Neural cell (in vitro differentiated cells): ENCODE data around the gene CLEC2D. TPM values are rescaled to one million over a fixed set of nuclear protein-coding genes. Genes with fewer than 3 reads are reported as not detected.

ENCODE experiments used
- H2AFZ ChIP-seq: fragments of 200-600, 300-800 bp; sonication (generic), shearing (Covaris generic); 2 replicates; pipeline ENCODE4 v1.6.0; 2014; ENCODE audit warnings: low read depth, mild to moderate bottlenecking, antibody characterized with exemption, low read length, moderate library complexity
- H3F3A ChIP-seq: fragments of 200-600 bp; shearing (Covaris generic); 2 replicates; pipeline ENCODE4 v1.6.1; 2016; ENCODE audit warnings: mild to moderate bottlenecking, moderate library complexity, mixed read lengths, antibody characterized with exemption, low read length; ENCODE audit not compliant: insufficient read depth, poor library complexity, severe bottlenecking
- H3K27ac ChIP-seq: fragments of 200-600, 300-800 bp; sonication (generic), shearing (Covaris generic); 2 replicates; pipeline ENCODE4 v1.5.1; 2014; ENCODE audit warnings: mild to moderate bottlenecking, low read length, moderate library complexity
- H3K27me3 ChIP-seq: fragments of 300-800, 200-600 bp; sonication (generic), shearing (Covaris generic); 2 replicates; pipeline ENCODE4 v1.6.0; 2014; ENCODE audit warnings: mild to moderate bottlenecking, low read depth, low read length, moderate library complexity; ENCODE audit not compliant: insufficient read depth
- H3K36me3 ChIP-seq: fragments of 300-800, 200-600 bp; sonication (generic), shearing (Covaris generic); 2 replicates; pipeline ENCODE4 v1.5.1; 2014; ENCODE audit warnings: mild to moderate bottlenecking, antibody characterized with exemption, low read length, moderate library complexity; ENCODE audit not compliant: insufficient read depth
- H3K4me2 ChIP-seq: fragments of 300-800, 200-600 bp; sonication (generic), shearing (Covaris generic); 2 replicates; pipeline ENCODE4 v1.6.0; 2014; ENCODE audit warnings: mild to moderate bottlenecking, low read length
- H3K4me3 ChIP-seq: fragments of 300-800, 200-600 bp; sonication (generic), shearing (Covaris generic); 2 replicates; pipeline ENCODE4 v1.5.1; 2014; ENCODE audit warnings: mild to moderate bottlenecking, low read length, moderate library complexity
- H3K79me2 ChIP-seq: fragments of 200-600 bp; shearing (Covaris generic); replicated peaks from 2 replicates; pipeline ENCODE4 v1.6.0; 2014; ENCODE audit warnings: mild to moderate bottlenecking, low read length, moderate library complexity; ENCODE audit not compliant: insufficient read depth
- H3K9ac ChIP-seq: fragments of 300-800, 200-600 bp; sonication (generic), shearing (Covaris generic); 2 replicates; pipeline ENCODE4 v1.6.1; 2016; ENCODE audit warnings: mild to moderate bottlenecking, low read length, mixed read lengths
- H3K9me2 ChIP-seq: fragments of 200-600 bp; shearing (Covaris generic); 2 replicates; pipeline ENCODE4 v1.6.1; 2016; ENCODE audit warnings: mild to moderate bottlenecking, low read length, mixed read lengths; ENCODE audit not compliant: insufficient read depth
- H3K9me3 ChIP-seq: fragments of 200-600, 300-800 bp; sonication (generic), shearing (Covaris generic); 2 replicates; pipeline ENCODE4 v1.6.1; 2016; ENCODE audit warnings: mild to moderate bottlenecking, mixed run types, low read length, moderate library complexity, mixed read lengths
- H4K20me1 ChIP-seq: fragments of 200-600 bp; shearing (Covaris generic); 2 replicates; pipeline ENCODE4 v1.6.1; 2016; ENCODE audit warnings: mild to moderate bottlenecking, mixed run types; ENCODE audit not compliant: insufficient read depth
- CTCF ChIP-seq: fragments of 450-650 bp; IDR thresholded peaks from 2 replicates; pipeline ENCODE4 v1.5.1; 2014; ENCODE audit warnings: antibody characterized with exemption, mild to moderate bottlenecking, moderate library complexity; ENCODE audit not compliant: poor library complexity, severe bottlenecking
- EP300 ChIP-seq: fragments of 450-650 bp; conservative IDR thresholded peaks from 2 replicates; pipeline ENCODE4 v1.6.1; 2014; ENCODE audit warnings: antibody characterized with exemption, mild to moderate bottlenecking, moderate library complexity; ENCODE audit not compliant: poor library complexity, severe bottlenecking
- EZH2 ChIP-seq: fragments of 200-600, 300-800 bp; shearing (Covaris generic), sonication (generic); IDR thresholded peaks from 2 replicates; pipeline ENCODE4 v1.6.1; 2014; ENCODE audit warnings: antibody characterized with exemption, low read length, borderline replicate concordance, mild to moderate bottlenecking; ENCODE audit not compliant: insufficient read depth, poor library complexity, severe bottlenecking
- MXI1 ChIP-seq: fragments of 450-650 bp; conservative IDR thresholded peaks from 2 replicates; pipeline ENCODE4 v1.6.1; 2014; ENCODE audit warnings: antibody characterized with exemption, mild to moderate bottlenecking; ENCODE audit not compliant: poor library complexity, severe bottlenecking
- POLR2AphosphoS5 ChIP-seq: IDR thresholded peaks from 2 replicates; pipeline ENCODE4 v1.6.1; 2012
- RAD21 ChIP-seq: fragments of 450-650 bp; conservative IDR thresholded peaks from 2 replicates; pipeline ENCODE4 v1.6.1; 2014; ENCODE audit warnings: antibody characterized with exemption, mild to moderate bottlenecking, moderate library complexity
- SMC3 ChIP-seq: fragments of 450-650 bp; conservative IDR thresholded peaks from 2 replicates; pipeline ENCODE4 v1.6.1; 2014; ENCODE audit warnings: antibody characterized with exemption, mild to moderate bottlenecking, moderate library complexity; ENCODE audit not compliant: poor library complexity
- TAF1 ChIP-seq: IDR thresholded peaks from 2 replicates; pipeline ENCODE4 v1.6.1; 2012; ENCODE audit warnings: low read depth
- polyA plus RNA-seq: library from polyadenylated mRNA; depleted of rRNA; stranded (reverse); fragments of >200 nt; gene quantifications from 2 replicates; pipeline ENCODE4 v1.2.3, GENCODE V29; 2014
- TF ChIP-seq, protein P1 (sequence below): IDR thresholded peaks from 2 replicates; pipeline ENCODE4 v1.6.1; 2012; ENCODE audit warnings: borderline replicate concordance

CLEC2D gene
- polyA plus RNA-seq, 1 donor from 2014 or later, result 2.6 TPM

DNA sequence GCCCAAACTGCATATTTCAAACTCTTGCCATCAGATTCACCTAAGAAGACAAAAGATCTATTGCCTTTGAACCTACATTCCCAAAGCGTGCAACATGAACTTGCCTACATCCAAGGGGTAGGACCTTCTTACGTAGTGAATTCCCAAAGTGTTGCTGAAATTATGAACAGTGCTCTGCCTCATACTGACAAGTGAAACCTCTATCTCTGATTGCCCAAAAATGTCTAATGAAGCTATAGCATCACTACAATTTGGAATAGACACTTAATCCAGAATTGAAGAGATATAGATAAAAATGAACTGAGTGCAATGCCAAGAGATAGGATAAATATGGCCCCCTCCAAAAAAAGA is 31.1 kb downstream of the CLEC2D start:
- Histone ChIP-seq H3K9me2 (no peaks in the 10 kb centered on the region), H3K4me3 (peak overlapping the region; percentile 38), H3K27ac (peak overlapping the region; percentile 88), H3K79me2 (no peaks in the 10 kb centered on the region), H3K9me3 (no peaks in the 10 kb centered on the region), H4K20me1 (no peaks in the 10 kb centered on the region), H3F3A (no peaks in the 10 kb centered on the region), H3K36me3 (no peaks in the 10 kb centered on the region), H2AFZ (no peak overlapping the region), H3K9ac (peak overlapping the region; percentile 7), H3K4me2 (peak overlapping the region; percentile 32), H3K27me3 (no peaks in the 10 kb centered on the region)
- TF ChIP-seq SMC3 (no peak), EZH2 (no peak), CTCF (no peak)
- TF ChIP-seq, protein P1, sequence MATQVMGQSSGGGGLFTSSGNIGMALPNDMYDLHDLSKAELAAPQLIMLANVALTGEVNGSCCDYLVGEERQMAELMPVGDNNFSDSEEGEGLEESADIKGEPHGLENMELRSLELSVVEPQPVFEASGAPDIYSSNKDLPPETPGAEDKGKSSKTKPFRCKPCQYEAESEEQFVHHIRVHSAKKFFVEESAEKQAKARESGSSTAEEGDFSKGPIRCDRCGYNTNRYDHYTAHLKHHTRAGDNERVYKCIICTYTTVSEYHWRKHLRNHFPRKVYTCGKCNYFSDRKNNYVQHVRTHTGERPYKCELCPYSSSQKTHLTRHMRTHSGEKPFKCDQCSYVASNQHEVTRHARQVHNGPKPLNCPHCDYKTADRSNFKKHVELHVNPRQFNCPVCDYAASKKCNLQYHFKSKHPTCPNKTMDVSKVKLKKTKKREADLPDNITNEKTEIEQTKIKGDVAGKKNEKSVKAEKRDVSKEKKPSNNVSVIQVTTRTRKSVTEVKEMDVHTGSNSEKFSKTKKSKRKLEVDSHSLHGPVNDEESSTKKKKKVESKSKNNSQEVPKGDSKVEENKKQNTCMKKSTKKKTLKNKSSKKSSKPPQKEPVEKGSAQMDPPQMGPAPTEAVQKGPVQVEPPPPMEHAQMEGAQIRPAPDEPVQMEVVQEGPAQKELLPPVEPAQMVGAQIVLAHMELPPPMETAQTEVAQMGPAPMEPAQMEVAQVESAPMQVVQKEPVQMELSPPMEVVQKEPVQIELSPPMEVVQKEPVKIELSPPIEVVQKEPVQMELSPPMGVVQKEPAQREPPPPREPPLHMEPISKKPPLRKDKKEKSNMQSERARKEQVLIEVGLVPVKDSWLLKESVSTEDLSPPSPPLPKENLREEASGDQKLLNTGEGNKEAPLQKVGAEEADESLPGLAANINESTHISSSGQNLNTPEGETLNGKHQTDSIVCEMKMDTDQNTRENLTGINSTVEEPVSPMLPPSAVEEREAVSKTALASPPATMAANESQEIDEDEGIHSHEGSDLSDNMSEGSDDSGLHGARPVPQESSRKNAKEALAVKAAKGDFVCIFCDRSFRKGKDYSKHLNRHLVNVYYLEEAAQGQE, result no peak

- H3F3A ChIP-seq, result no peaks in the 10 kb centered on the region
- H3K79me2 ChIP-seq, result no peaks in the 10 kb centered on the region
- H3K27me3 ChIP-seq, result no peaks in the 10 kb centered on the region
- no peaks in the 10 kb centered on the region for H3K36me3 ChIP-seq
- H4K20me1 ChIP-seq, result no peaks in the 10 kb centered on the region
- H3K4me3 ChIP-seq, result no peak overlapping the region
- no peaks in the 10 kb centered on the region for H3K9me2 ChIP-seq
- TF ChIP-seq EZH2, result no peak
- no peak for TF ChIP-seq CTCF
- no peak for TF ChIP-seq TAF1
- no peak for TF ChIP-seq SMC3
- TF ChIP-seq, protein P1, result no peak
- TF ChIP-seq EP300, result no peak
- TF ChIP-seq MXI1, result no peak
- no peak for TF ChIP-seq RAD21
- no peak for TF ChIP-seq POLR2AphosphoS5
- H3K27ac ChIP-seq, result no peak overlapping the region
- no peak overlapping the region for H3K4me2 ChIP-seq
- H2AFZ ChIP-seq, result no peak overlapping the region
- H3K9ac ChIP-seq, result no peak overlapping the region
- H3K9me3 ChIP-seq, result no peaks in the 10 kb centered on the region
Measured at GRCh38 chr12:9701380-9702154, 32.1 kb downstream of the CLEC2D start.
